Islet precursor cell (in vitro differentiated cells): Measurements from ENCODE around the gene RABEP1.
"Not testable (repeated sequence)": the region's sequence is repeated elsewhere in the genome, so short reads cannot be mapped to it uniquely, and the experiment has no call there.

ENCODE experiments used
- DNase-seq: peaks from one replicate; pipeline ENCODE4 v3.0.0-alpha.2; 2018

Gene RABEP1

DNA sequence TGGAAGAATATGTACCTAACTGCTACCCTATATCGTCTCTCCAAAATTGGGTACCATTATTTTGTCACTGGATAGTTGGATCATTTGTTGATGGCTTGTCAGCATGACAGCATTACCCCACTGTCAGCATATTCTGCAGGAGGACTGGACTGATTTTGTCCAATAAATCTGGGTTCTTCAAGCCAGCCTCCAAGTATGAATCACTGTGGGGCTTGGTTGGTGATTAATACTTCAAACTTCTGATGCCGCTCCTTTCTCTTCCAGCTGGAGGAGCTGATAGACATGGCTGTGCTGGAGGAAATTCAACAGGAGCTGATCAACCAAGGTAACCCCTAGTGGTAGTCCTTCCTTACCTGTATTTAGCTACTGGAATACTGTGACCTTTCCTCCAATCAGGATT, 140.4 kb downstream of the RABEP1 start:
- no peak for DNase-seq

DNA sequence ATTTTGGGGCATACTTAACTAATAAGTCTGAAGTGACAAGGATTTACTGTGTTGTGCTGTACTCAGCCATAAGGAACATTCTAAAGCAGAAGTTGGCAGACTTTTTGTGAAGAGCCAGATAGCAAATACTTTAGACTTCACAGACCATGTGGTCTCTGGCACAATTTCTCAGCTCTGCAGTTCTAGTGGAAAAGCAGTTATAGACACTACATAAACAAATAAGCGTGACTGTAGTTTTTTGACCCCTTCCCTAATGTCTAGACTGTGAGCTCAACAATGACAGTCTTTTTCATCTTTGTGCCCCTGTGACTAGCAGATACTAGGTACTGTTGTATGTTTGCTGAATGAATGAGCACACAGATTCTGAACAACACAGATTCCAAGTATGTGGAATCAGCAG, 142.8 kb downstream of the RABEP1 start:
- DNase-seq, result no peak

DNA sequence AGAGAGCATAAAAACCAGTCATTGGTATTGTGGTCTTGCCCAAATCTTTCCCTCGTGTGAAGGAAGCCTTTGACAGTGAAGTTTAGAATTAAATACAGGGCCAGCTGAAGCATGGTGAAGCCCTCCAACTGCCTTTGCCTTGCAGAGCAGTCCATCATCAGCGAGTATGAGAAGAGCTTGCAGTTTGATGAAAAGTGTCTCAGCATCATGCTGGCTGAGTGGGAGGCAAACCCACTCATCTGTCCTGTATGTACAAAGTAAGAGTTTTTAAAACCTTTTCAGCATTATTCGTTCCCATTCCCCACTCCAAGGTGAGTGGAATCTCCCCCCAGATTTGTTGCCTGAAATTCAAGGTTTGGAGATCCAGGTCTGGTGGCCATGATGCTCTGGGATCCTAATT, 143.7 kb downstream of the RABEP1 start:
- no peak for DNase-seq

DNA sequence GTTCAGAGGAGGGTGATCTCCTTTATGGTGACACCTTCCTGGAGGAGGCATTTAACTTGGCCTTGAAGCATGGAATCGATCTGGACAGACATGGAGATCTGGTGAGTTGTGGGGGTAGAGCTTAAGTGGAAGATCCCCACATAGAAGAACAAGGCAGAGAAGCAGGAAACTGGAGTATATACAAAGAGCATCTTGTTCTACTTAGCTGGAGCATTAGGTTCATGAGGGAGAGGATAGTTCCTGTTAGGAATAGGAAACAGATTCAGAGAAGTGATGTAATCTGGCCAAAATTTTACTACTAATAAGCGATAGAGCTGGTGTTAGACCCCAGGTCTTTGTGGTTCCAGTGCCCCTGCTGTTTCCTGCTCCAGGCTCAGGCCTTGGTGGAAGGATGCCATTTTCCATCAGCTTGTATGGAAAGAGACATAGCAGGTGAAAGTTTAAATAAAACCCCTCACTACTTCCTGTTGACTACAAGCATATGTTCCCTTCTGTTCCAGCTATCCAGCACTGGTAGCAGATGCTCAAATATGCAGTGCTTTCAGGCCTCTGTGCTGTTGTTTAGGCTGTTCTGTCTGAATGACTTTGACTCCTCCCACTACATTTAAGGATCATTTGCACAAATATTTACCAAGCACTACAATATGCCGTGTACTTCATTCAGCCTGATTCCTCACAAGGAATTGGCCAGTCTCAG, 147.3 kb downstream of the RABEP1 start:
- DNase-seq, result no peak

DNA sequence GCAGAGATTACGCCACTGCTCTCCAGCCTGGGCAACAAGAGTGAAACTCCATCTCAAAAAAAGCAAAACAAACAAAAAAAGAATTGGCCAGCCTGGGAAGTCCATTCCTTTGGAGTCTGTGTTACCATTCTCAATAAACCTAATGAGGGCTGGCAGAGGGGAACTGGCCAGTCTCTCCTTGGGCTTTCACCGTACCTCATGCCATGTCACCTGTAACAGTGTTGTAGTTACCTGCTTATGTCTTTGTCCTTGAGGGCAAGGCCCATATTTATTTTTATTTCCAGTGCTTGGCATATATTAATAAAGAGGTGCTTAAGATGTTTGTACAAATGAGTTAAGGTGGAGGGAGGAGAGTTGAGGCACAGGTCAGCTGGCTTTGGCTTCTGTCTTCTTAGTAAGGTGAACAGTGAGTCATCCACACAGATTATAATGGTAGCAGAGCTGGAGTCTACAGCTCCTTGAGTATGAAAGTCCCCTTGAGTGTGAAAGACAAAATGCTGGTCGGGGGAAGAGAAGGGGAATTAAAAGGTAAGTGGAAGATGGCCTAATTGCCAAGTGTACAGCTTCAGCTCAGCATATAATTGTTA, 148.4 kb downstream of the RABEP1 start:
- no peak for DNase-seq

DNA sequence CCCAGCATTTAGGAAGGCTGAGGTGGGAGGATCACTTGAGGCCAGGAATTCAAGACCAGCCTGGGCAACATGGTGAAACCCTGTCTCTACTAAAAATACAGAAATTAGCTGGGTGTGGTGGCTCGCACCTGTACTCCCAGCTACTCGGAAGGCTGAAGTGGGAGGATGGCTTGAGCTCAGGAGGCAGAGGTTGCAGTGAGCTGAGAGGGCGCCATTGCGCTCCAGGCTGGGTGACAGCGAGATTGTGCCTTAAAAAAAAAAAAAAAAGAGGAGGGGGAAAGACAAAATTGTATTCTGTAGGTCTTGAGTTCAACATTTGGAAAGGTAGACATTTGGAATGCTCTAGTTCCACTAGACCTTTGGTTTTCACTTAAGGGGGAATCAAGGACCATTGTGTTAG, 149.2 kb downstream of the RABEP1 start:
- not testable (repeated sequence) for DNase-seq

DNA sequence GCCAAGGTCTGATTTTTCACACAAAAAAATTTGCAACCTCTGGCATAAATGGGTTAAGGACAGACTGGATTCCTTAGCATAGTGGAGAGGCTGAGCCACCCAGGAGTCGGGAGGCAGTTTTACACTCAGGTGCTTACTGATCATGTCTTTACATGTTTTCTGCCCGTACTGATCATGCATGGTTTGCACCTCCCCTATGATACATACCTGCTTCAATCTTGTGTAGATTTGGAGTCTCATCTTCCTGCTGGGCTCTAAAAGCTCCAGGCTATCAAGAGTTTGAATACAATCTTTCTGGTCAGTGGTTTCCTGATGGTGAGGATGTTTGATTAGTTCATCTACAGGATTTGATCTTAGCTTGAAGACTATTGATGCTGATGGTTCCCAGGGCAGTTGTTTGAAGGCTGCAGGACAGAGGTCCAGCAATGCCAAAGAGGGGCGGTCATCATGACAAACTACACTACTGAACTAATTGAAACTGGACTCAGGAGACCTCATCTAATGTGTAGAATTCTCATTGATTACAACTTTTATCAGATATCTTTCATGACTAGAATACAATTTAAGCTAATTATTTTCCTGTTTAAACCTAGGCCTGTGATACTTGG, 150.0 kb downstream of the RABEP1 start:
- DNase-seq, result no peak

DNA sequence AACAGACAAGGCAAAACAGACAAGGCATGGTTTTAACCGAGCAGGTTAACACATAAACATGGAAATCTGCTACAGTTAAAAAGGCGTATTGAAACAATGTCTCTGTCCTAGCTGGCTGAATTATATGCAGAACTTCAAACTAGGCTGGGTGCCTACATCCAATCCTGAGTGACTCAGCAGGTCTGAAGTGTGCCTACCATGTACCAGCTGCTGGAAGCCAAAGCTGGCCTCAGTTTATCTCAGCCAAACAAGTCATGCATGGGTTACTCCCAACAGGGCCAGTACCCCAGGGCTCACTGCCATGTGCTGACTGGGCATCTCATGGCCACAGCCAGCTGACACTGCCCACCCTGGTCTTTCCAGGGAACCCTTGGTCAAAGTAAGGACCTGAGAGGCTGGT, 152.9 kb downstream of the RABEP1 start:
- DNase-seq, result no peak
